GM21717 (cell line): ENCODE results near the gene ASTN2.

Experiments
- ATAC-seq: cut with Tn5 transposase; IDR thresholded peaks from one replicate; pipeline ENCODE4 v1.9.1; 2021; ENCODE audit warnings: mild to moderate bottlenecking, moderate library complexity; ENCODE audit not compliant: unreplicated experiment

The ASTN2 gene

DNA sequence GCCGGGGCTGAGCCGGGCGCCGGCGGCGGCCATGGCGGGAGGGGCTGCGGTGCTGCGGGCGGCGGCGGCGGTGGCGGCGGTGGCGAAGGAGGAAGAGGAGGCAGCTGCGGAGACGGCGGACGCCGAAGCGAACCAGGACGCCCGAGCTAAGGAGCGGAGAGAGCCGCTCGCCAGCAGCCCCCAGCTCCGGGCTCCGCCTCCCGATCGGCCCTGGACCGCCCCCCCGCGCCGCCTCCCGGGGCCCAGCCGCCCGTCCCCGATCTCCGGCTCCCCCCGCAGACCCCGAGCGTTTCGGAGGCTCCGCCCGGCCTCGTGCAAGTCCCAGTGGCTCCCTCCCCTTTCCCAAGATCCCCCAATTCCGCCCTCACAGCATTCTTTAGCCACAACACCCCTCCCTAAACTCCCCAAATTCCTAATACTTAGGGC lies at the start of gene ASTN2:
Gene ASTN2 (minus strand): TSS at position 152 of the 426 bp plus-strand sequence. CDS start 119 bp downstream, at position 33.
- no peak for ATAC-seq

DNA sequence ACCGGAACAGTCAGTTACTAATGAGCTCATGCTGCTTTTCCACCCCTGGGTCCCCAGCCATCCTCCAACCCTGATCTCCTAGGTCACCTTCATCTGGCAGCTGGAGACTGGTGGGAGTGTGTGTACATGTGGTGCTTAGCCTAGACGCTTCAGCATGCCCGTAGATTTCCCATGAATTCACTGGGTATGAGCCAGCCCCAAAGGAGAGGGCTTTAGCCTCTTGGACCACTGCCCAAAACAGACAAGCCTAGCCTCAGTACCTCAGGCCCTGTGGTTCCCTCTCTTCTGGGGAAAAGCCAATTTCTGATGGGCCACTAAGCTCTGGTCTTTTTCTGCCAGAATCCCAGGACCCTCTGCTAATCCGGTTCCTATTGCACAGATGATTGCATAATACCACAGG lies 48.0 kb upstream of the ASTN2 start:
- no peak for ATAC-seq

GRCh38 chr9:117461386-117461785 lies 46.5 kb upstream of the ASTN2 start:
- no peak for ATAC-seq

- no peak for ATAC-seq
Measured at GRCh38 chr9:117460743-117461142, 45.9 kb upstream of the ASTN2 start.

DNA sequence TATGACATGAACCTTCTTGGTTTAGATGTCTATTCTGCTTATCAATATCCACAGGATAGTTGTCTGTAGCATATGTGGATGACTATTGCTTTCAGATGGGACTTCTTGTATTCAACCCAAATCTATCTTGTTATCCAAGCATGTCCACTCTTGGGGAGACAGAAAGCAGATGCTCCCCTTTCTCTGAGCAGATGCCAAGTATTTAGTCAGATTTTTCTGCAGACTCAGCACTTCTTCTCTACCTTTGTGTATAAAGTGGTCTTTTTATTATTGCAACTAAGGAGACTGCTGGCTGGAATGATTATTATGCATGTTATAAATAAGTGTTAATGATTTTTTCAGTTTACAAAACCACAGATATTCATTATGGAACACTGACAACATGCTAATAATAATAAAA lies 45.1 kb upstream of the ASTN2 start:
- no peak for ATAC-seq

GRCh38 chr9:117458066-117458465 lies 43.2 kb upstream of the ASTN2 start:
- no peak for ATAC-seq

DNA sequence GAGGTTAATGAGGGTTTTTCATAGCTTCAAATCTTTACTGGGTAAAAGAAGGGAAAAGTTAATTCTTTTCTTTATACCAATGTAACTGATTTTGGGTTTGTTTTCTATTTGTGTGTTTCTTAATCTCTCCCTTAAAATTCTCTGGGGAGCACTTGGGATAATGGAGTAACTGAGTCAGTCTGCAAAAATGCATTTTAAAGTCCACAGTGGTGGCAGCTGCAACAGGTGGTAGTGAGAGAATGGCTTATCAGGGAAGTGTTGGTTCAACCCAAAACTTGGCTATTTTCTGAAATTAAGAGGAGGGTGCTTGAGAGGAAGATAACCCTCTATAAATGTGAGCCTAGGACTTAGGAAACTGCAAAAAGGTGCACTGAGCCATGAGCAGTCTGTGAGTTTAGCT lies 39.9 kb upstream of the ASTN2 start:
- no peak for ATAC-seq

- ATAC-seq: no peak
Measured at GRCh38 chr9:117453737-117454136, 38.9 kb upstream of the ASTN2 start.

GRCh38 chr9:117451311-117451710 lies 36.5 kb upstream of the ASTN2 start:
- no peak for ATAC-seq

DNA sequence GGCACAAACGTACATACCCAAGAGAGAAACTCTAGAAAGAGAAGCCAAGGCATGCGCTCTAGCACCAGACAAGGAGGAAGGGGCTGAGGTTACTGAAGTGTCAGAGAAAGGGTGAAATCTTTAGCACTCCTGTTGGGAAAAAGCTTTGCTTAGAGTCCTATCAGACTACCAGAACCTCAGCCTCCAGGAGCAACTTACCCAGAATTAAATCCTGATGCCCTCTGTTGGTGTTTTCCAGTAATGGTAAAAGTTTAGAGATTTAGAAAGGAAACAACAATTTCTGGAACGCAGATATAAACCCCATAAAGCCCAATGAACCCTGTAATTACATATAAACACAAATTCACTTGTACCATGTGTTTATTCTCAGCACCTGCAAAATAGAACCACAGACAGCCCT lies 33.2 kb upstream of the ASTN2 start:
- ATAC-seq: no peak

DNA sequence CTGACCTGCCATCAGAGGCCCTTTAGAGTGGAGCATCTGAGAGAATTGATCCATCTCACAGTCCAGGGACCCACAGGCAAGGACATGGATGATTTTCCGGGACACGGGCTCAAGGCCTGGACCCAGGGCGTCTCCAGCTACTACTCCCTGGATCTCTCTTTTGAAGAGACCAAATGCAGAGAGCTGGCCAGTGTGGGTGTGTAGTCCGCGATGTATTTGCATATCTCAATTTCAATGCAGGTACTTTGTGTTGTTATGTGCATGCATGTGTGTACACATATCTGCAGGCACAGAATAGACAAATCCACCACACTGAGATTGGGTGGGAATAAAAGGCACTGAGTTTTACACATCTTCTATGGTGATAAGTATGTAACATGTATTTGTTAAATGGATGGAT lies 30.8 kb upstream of the ASTN2 start:
- ATAC-seq: no peak

DNA sequence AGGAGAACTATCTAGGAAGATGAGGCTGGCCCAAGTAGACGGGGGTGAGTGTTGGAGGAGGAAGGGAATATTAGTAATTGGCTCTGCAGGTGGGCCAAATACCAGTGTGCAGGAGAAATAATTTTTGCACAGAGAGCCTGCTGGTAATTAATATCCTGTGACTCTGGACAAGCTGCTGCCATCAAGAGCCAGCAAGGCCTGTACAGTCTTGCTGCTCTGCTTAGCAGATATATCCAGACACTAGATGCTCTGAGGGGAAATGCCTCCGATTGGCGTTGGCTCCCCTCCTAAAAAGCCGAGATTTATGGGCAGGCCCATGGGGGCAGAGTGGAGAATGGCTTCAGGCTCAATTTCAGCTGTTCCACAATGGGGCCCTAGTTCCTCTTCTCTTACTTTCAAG lies 29.6 kb upstream of the ASTN2 start:
- no peak for ATAC-seq

- no peak for ATAC-seq
Measured at GRCh38 chr9:117437283-117437682, 22.4 kb upstream of the ASTN2 start.

DNA sequence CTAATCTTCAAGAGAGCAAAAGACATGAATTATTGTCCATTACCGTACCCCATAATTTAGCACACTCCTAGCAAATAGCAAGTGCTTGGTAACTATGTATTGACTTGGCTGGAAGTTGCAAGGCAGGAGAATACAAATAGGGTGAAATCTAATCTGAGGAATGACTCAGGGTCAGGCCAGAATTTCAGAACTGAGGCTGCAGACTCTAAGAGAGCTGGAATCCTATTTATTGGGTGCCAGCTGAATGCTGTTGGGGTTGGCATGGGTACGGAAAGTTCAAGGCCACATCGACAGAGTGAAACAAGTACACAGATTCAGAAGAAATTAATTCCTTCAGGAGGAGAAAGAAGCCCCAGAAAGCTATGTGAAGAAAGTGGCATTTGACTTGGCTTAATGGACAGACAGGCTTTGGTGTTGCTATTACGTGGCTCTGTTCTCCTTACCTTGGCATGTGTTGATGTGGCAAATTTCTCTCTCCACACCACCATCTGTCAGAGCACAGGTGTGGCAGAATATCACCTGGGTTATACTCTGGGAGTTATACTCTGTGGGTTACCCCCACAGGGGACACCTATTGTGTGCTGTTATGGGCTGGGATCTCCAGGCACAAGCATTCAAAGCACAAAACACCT lies 20.9 kb upstream of the ASTN2 start:
- ATAC-seq: no peak

- ATAC-seq: no peak
Measured at GRCh38 chr9:117434566-117434965, 19.7 kb upstream of the ASTN2 start.

DNA sequence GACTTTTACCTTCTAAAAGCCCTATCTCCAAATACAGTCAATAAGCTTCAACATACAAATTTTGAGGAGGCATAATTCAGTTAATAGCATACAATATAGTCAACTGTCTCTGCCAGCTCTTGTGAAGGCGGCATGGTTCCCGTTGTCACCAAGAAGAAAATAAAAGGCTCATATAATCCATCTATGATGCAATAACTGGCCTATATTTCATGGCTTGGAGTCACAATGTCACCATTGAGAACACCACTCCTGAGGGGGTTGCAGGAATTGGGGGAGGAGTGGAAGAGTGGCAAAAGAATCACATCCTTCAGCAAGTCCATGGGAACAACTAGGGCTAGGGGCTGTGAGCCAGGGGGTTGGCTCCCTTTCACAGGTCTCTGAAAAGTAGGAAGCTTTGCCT lies 16.0 kb upstream of the ASTN2 start:
- ATAC-seq: no peak

- ATAC-seq: no peak
Measured at GRCh38 chr9:117427357-117427913, 12.6 kb upstream of the ASTN2 start.

DNA sequence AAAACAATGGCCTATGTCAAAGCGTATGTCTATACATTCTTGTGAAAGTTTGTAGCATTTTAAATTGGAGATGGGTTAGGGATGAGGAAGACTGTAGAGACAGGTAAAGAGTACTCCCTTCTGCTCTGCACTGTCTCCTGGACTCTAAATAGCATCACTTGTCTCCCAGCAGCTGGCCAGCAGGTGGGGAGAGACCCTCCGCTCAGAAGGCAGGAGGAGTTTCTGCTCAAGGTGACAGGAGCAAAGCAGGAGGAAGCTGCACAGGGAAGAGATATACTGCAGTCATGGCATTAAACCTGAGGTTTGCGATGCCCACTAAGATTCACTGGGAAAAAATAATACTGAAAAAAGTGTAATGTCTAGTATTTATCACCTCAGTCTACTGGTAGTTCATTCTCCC lies 10.7 kb upstream of the ASTN2 start:
- ATAC-seq: no peak

DNA sequence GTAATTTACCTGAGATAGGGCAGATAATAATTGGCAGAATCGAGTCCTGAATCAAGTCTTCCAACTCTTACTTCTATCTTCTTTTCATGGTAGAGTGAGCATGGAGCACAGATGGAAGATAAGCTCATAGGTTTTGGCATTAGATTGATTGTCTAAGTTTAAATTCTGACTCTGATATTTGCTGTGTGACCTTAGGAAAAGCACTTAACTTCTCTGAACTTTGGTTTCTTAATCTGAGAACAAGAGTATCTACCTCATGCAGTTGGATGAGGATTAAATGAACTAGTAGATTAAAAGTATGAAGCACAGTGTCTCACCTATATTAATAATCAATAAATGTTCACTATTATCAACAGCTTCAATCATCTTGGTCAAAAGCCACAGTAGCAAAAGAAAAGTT lies 9.4 kb upstream of the ASTN2 start:
- no peak for ATAC-seq

DNA sequence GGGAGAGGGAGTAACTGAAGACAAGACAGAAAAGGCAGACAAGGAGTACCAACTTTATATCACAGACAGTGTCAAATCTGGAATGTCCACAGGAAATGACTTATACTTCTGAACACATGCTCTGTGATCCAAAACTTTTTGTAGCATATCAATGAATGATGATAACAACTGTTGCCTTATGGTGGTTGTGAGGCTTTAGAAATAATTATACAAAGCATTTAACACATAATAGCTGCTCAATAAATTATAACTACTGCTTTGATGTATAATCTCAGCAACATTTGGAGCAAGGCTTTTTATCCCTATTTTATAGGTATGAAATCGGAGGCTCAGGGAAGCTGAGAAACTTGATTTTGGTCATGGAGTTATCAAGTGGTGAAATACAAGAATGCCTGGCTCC lies 3.3 kb upstream of the ASTN2 start:
- ATAC-seq: no peak

- ATAC-seq: no peak
Measured at GRCh38 chr9:117416856-117417255, 2.0 kb upstream of the ASTN2 start.

- ATAC-seq: no peak
Measured at GRCh38 chr9:117415358-117415914, 579 bp upstream of the ASTN2 start.
